GM12878 (cell line): ENCODE data around the gene CBLIF. TPM values are rescaled to one million over a fixed set of nuclear protein-coding genes. Genes with fewer than 3 reads are reported as not detected.

ENCODE experiments used
- ATAC-seq: fragments of 200-7000 bp; cut with Tn5 transposase; 3 replicates; pipeline ENCODE4 v1.9.1; 2020; ENCODE audit warnings: mild to moderate bottlenecking, moderate library complexity
- BruUV-seq: library from RNA; stranded (reverse); fragments of 400-500 nt; replicated peaks from 2 replicates; lab custom pipeline; 2021; lab: Mats Ljungman, UMichigan
- CTCF ChIA-PET: fragments of 300-600 bp; sonication (Branson Sonifier 250); formaldehyde crosslinking; extraction: SDS; loops from one replicate; lab custom pipeline; 2021; ENCODE audit warnings: inconsistent platforms; lab: Yijun Ruan, JAX
- POLR2A ChIA-PET: fragments of 350-600 bp; formaldehyde crosslinking; extraction: SDS; loops from one replicate; lab custom pipeline; 2021; ENCODE audit warnings: inconsistent platforms; lab: Charles Lee
- RAD21 ChIA-PET: fragments of 300-600 bp; sonication (Branson Sonifier 250); formaldehyde crosslinking; loops from one replicate; lab custom pipeline; 2023; ENCODE audit warnings: antibody characterized with exemption; ENCODE audit not compliant: unreplicated experiment; lab: Charles Lee
- SMC1A ChIA-PET: fragments of 300-600 bp; sonication (Branson Sonifier 250); formaldehyde crosslinking; loops from one replicate; lab custom pipeline; 2023; ENCODE audit not compliant: unreplicated experiment, uncharacterized antibody; lab: Charles Lee
- DNase-seq: peaks from one replicate; pipeline ENCODE4 v3.0.0-alpha.2; 2011; ENCODE audit warnings: low read depth, low spot score
- FAIRE-seq: peaks from 3 replicates; lab custom pipeline; 2011; peaks lifted over from hg19 to GRCh38; lab: Jason Lieb, UNC
- H2AFZ ChIP-seq: 2 replicates; pipeline ENCODE4 v1.6.0; 2011; ENCODE audit warnings: low read depth, low read length, control low read depth; ENCODE audit not compliant: control insufficient read depth
- H3K27ac ChIP-seq: 2 replicates; pipeline ENCODE4 v1.5.1; 2011; ENCODE audit warnings: control low read depth; ENCODE audit not compliant: control insufficient read depth, insufficient read depth
- H3K27me3 ChIP-seq, 2 experiments: replicated peaks in 1 of 2; 2 replicates each; pipeline versions ENCODE4 v1.6.0 to v1.6.1; 2011; ENCODE audit warnings: low read length in 1 of 2; ENCODE audit not compliant: control insufficient read depth in 2 of 2, insufficient read depth in 2 of 2
- H3K36me3 ChIP-seq, 2 experiments: 2 replicates each; pipeline ENCODE4 v1.5.1; 2011; ENCODE audit warnings: low read length in 1 of 2; ENCODE audit not compliant: control insufficient read depth in 2 of 2, insufficient read depth in 2 of 2
- H3K4me1 ChIP-seq: 2 replicates; pipeline ENCODE4 v1.6.1; 2011; ENCODE audit warnings: mild to moderate bottlenecking, low read length, moderate library complexity, mixed read lengths; ENCODE audit not compliant: control insufficient read depth, insufficient read depth
- H3K4me2 ChIP-seq: 2 replicates; pipeline ENCODE4 v1.6.0; 2011; ENCODE audit warnings: control low read depth; ENCODE audit not compliant: control insufficient read depth, insufficient read depth
- H3K4me3 ChIP-seq: fragments of 200-600 bp; sonication (generic); 2 replicates; pipeline ENCODE4 v1.5.1; 2016
- H3K79me2 ChIP-seq: 2 replicates; pipeline ENCODE4 v1.6.0; 2011; ENCODE audit warnings: low read length; ENCODE audit not compliant: control insufficient read depth, insufficient read depth
- H3K9ac ChIP-seq: 2 replicates; pipeline ENCODE4 v1.8.0; 2011; ENCODE audit warnings: low read length, control low read depth, mixed read lengths; ENCODE audit not compliant: control insufficient read depth, insufficient read depth
- H3K9me3 ChIP-seq: replicated peaks from 3 replicates; pipeline ENCODE4 v1.5.1; 2011; ENCODE audit warnings: mild to moderate bottlenecking, low read length; ENCODE audit not compliant: control insufficient read depth, insufficient read depth
- H4K20me1 ChIP-seq: 2 replicates; pipeline ENCODE4 v1.6.0; 2011; ENCODE audit not compliant: control insufficient read depth, insufficient read depth
- CBFB ChIP-seq: IDR thresholded peaks from 2 replicates; pipeline ENCODE4 v1.6.1; 2016; ENCODE audit warnings: antibody characterized with exemption, low read depth
- CHD2 ChIP-seq: IDR thresholded peaks from 2 replicates; pipeline ENCODE4 v1.6.1; 2011; ENCODE audit warnings: low read depth, low read length, improper control_type of control experiment, borderline replicate concordance
- CHD4 ChIP-seq: fragments of 200-600 bp; sonication (generic); IDR thresholded peaks from 2 replicates; pipeline ENCODE4 v1.6.1; 2016; ENCODE audit warnings: mild to moderate bottlenecking
- CREM ChIP-seq: IDR thresholded peaks from 2 replicates; pipeline ENCODE4 v1.6.1; 2014; ENCODE audit warnings: antibody characterized with exemption, low read depth
- IKZF2 ChIP-seq, 2 experiments: fragments of 450-650 bp; IDR thresholded peaks; 2 replicates each; pipeline ENCODE4 v1.6.1; 2017; ENCODE audit warnings: mild to moderate bottlenecking in 2 of 2, moderate library complexity in 2 of 2
- KDM1A ChIP-seq: fragments of 200-600 bp; sonication (generic); IDR thresholded peaks from 2 replicates; pipeline ENCODE4 v1.6.1; 2016; ENCODE audit warnings: borderline replicate concordance
- KLF5 ChIP-seq: fragments of 450-650 bp; IDR thresholded peaks from 2 replicates; pipeline ENCODE4 v1.6.1; 2014; ENCODE audit warnings: mild to moderate bottlenecking; ENCODE audit not compliant: partially characterized antibody
- MTA2 ChIP-seq: fragments of 450-650 bp; IDR thresholded peaks from 2 replicates; pipeline ENCODE4 v1.6.1; 2016; ENCODE audit warnings: low read depth, mild to moderate bottlenecking, moderate library complexity
- MTA3 ChIP-seq: IDR thresholded peaks from 2 replicates; pipeline ENCODE4 v1.6.1; 2012; ENCODE audit warnings: low read length, inconsistent platforms, borderline replicate concordance
- NR2C1 ChIP-seq: fragments of 450-650 bp; IDR thresholded peaks from 2 replicates; pipeline ENCODE4 v1.6.1; 2017; ENCODE audit warnings: antibody characterized with exemption, mild to moderate bottlenecking, moderate library complexity
- PAX8 ChIP-seq: fragments of 450-650 bp; IDR thresholded peaks from 2 replicates; pipeline ENCODE4 v1.6.1; 2017; ENCODE audit warnings: mild to moderate bottlenecking, moderate library complexity
- POLR2AphosphoS5 ChIP-seq: IDR thresholded peaks from 2 replicates; pipeline ENCODE4 v1.6.1; 2011; ENCODE audit warnings: mild to moderate bottlenecking, low read length, inconsistent platforms
- RAD51 ChIP-seq: fragments of 450-650 bp; IDR thresholded peaks from 2 replicates; pipeline ENCODE4 v1.6.1; 2016; ENCODE audit warnings: moderate library complexity, mild to moderate bottlenecking, inconsistent platforms
- SPI1 ChIP-seq: IDR thresholded peaks from 2 replicates; pipeline ENCODE4 v1.6.1; 2011; ENCODE audit warnings: low read depth, mild to moderate bottlenecking, low read length, moderate library complexity, borderline replicate concordance; ENCODE audit not compliant: insufficient read depth
- TCF3 ChIP-seq: IDR thresholded peaks from 2 replicates; pipeline ENCODE4 v1.6.1; 2012; ENCODE audit warnings: low read depth, mild to moderate bottlenecking, low read length, borderline replicate concordance; ENCODE audit not compliant: insufficient read depth
- ZNF217 ChIP-seq: fragments of 450-650 bp; IDR thresholded peaks from 2 replicates; pipeline ENCODE4 v1.6.1; 2017; ENCODE audit warnings: antibody characterized with exemption, mild to moderate bottlenecking
- ZNF384 ChIP-seq: IDR thresholded peaks from 2 replicates; pipeline ENCODE4 v1.6.1; 2012; ENCODE audit warnings: low read depth, mild to moderate bottlenecking, low read length, improper control_type of control experiment, borderline replicate concordance
- WGBS: methylation state at CpG from one replicate; pipeline ENCODE4 v1.1.6; 2016; ENCODE audit warnings: low lambda C conversion rate; ENCODE audit not compliant: insufficient replicate concordance, insufficient coverage; ENCODE audit errors: missing lambda C conversion rate; 5-methylcytosine and 5-hydroxymethylcytosine counted together
- in situ Hi-C: fragments of 300-500 bp; cut with MboI; formaldehyde crosslinking; loops from 9 replicates; pipeline ENCODE4 v1.14.3; 2018; ENCODE audit warnings: mixed read lengths
- intact Hi-C: fragments of 100-400 bp; cut with micrococcal nuclease; formaldehyde crosslinking; loops from one replicate; pipeline ENCODE4 v1.14.2; 2022; ENCODE audit not compliant: unreplicated experiment
- polyA plus RNA-seq, 11 experiments: library from polyadenylated mRNA; depleted of rRNA in 4 of 11; unstranded in 6 of 11; stranded (reverse) in 5 of 11; fragments of >200 nt; fragmentation: Nextera tagmentation in 4 of 11; fragmentation: Illumina TruSeq in 1 of 11; extraction: Ambion mirVana in 4 of 11; extraction: Trizol in 1 of 11; gene quantifications; 1 replicate in 1 of 11; 2 replicates in 10 of 11; pipeline versions ENCODE4 v1.2.1 to v1.2.3, GENCODE V29; 2011 to 2016; ENCODE audit warnings: inconsistent platforms in 2 of 11, missing spikeins in 2 of 11, low read depth in 1 of 11
- total RNA-seq, 4 experiments: library from RNA; depleted of rRNA in 3 of 4; stranded (reverse); fragments of >200 nt in 3 of 4; fragmentation: Illumina TruSeq in 1 of 4; extraction: Trizol in 1 of 4; gene quantifications; 2 replicates each; pipeline versions ENCODE4 v1.2.1 to v1.2.3, GENCODE V29; 2013 to 2021
- TF ChIP-seq, protein P1 (sequence below), 3 experiments: IDR thresholded peaks in 2 of 3; conservative IDR thresholded peaks in 1 of 3; 2 replicates each; pipeline ENCODE4 v1.5.1; 2011; ENCODE audit warnings: low read depth in 3 of 3, low read length in 3 of 3, mild to moderate bottlenecking in 3 of 3, control low read depth in 2 of 3, moderate library complexity in 2 of 3, inconsistent platforms in 1 of 3, mixed read lengths in 1 of 3; ENCODE audit not compliant: control insufficient read depth in 2 of 3, insufficient read depth in 1 of 3; ENCODE audit errors: extremely low read depth in 1 of 3
- TF ChIP-seq, protein P2 (sequence below): fragments of 450-650 bp; IDR thresholded peaks from 2 replicates; pipeline ENCODE4 v1.6.1; 2014; ENCODE audit warnings: mild to moderate bottlenecking
- TF ChIP-seq, protein P3 (sequence below): fragments of 450-650 bp; IDR thresholded peaks from 2 replicates; pipeline ENCODE4 v1.6.1; 2016; ENCODE audit warnings: mild to moderate bottlenecking

Gene CBLIF
- total and polyA plus RNA-seq, 10 of the 15 experiments (the other 5 are each of a cell fraction or from before 2014, with no cell fraction given): not detected

DNA sequence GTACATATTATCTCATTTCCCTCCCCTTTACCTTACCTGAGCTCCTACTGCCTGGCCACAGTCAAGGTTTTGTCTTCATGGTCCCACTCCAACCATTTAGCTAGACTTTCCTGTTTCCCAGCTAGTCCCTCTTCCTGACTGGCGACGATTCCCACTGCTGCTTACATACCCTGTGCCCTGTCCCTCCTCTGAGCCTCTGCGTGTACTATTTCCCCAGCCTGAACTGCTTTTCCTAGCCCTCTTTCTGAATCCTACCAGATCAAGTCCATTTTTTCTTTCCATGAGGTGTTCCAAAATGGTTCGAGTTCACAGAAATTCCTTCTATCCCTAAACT, 58.1 kb downstream of the CBLIF start (continued):
- no peak for TF ChIP-seq RAD51
- TF ChIP-seq, protein P1, sequence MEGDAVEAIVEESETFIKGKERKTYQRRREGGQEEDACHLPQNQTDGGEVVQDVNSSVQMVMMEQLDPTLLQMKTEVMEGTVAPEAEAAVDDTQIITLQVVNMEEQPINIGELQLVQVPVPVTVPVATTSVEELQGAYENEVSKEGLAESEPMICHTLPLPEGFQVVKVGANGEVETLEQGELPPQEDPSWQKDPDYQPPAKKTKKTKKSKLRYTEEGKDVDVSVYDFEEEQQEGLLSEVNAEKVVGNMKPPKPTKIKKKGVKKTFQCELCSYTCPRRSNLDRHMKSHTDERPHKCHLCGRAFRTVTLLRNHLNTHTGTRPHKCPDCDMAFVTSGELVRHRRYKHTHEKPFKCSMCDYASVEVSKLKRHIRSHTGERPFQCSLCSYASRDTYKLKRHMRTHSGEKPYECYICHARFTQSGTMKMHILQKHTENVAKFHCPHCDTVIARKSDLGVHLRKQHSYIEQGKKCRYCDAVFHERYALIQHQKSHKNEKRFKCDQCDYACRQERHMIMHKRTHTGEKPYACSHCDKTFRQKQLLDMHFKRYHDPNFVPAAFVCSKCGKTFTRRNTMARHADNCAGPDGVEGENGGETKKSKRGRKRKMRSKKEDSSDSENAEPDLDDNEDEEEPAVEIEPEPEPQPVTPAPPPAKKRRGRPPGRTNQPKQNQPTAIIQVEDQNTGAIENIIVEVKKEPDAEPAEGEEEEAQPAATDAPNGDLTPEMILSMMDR (IDR thresholded peaks at IDR 0.05 in 2 of 3, conservative IDR thresholded peaks at IDR 0.05 in 1 of 3; ENCODE audit: control insufficient read depth in 2 of 3, extremely low read depth in 1 of 3, insufficient read depth in 1 of 3, low read depth in 3 of 3, low read length in 3 of 3): no peak
- TF ChIP-seq, protein P2, sequence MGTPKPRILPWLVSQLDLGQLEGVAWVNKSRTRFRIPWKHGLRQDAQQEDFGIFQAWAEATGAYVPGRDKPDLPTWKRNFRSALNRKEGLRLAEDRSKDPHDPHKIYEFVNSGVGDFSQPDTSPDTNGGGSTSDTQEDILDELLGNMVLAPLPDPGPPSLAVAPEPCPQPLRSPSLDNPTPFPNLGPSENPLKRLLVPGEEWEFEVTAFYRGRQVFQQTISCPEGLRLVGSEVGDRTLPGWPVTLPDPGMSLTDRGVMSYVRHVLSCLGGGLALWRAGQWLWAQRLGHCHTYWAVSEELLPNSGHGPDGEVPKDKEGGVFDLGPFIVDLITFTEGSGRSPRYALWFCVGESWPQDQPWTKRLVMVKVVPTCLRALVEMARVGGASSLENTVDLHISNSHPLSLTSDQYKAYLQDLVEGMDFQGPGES: no peak

DNA sequence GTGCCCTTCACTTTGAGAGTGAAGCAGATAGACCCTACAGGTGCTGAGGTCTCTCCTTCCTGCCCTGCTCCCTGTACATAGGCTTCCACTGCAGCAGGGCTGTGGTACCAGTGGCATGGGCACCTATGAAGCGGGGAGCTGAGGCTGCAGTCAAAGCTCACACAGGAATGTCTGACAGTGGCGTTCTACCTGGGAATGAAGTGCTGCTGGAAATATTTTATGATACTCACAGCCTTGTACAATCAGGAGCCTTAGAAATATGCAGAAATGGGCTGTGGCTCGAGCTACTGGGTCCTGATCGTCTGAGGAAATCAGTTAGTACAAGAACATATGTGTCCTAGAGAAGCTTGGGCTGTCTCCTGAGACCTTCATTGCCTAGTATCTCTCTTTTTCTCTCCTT, 59.5 kb downstream of the CBLIF start:
- Histone ChIP-seq H4K20me1 (no peaks in the 10 kb centered on the region), H3K27me3 (no peaks in the 10 kb centered on the region), H3K4me3 (no peak overlapping the region), H3K4me2 (no peak overlapping the region), H3K9me3 (peaks cover 2% of the 10 kb centered on the region; the same call in 2 of the 3 replicates), H3K36me3 (no peaks in the 10 kb centered on the region), H3K27ac (no peak overlapping the region), H3K9ac (no peak overlapping the region), H2AFZ (no peak overlapping the region), H3K79me2 (no peaks in the 10 kb centered on the region), H3K4me1 (no peaks in the 10 kb centered on the region)
- ChIA-PET SMC1A (interaction anchor here (1.2 to 1.6 kb wide), 3 partner anchors 13 to 16 kb away, joined by 3 to 5 read pairs (median 4); no protein-coding TSS in a partner anchor), RAD21 (no interaction called here), POLR2A (no interaction called here), CTCF (interaction anchor here (0.6 to 1.8 kb wide), 2 partner anchors 16 to 108 kb away, joined by 3 to 6 read pairs; no protein-coding TSS in a partner anchor)
- ATAC-seq: no peak
- intact Hi-C loops (no loop called here), in situ Hi-C loops (no loop called here)
- TF ChIP-seq PAX8: no peak
- no peak for TF ChIP-seq CREM
- no peak for TF ChIP-seq NR2C1
- TF ChIP-seq SPI1: no peak
- TF ChIP-seq MTA2: no peak
- no peak for TF ChIP-seq IKZF2 (IDR thresholded peaks at IDR 0.05)
- no peak for TF ChIP-seq ZNF384
- no peak for TF ChIP-seq MTA3
- no peak for TF ChIP-seq ZNF217
- TF ChIP-seq, protein P3, sequence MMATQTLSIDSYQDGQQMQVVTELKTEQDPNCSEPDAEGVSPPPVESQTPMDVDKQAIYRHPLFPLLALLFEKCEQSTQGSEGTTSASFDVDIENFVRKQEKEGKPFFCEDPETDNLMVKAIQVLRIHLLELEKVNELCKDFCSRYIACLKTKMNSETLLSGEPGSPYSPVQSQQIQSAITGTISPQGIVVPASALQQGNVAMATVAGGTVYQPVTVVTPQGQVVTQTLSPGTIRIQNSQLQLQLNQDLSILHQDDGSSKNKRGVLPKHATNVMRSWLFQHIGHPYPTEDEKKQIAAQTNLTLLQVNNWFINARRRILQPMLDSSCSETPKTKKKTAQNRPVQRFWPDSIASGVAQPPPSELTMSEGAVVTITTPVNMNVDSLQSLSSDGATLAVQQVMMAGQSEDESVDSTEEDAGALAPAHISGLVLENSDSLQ: no peak
- TF ChIP-seq POLR2AphosphoS5: no peak
- TF ChIP-seq KDM1A: no peak
- no peak for TF ChIP-seq CHD2
- TF ChIP-seq KLF5: no peak
- no peak for TF ChIP-seq CHD4
- no peak for TF ChIP-seq TCF3
- no peak for TF ChIP-seq CBFB
- WGBS: 37% methylated on average over 4 of the region's 4 CpGs
- no peak for FAIRE-seq
- no TSS peak for BruUV-seq
- DNase-seq: no peak
